Fibroblast of lung (primary cell): Measurements from ENCODE around the gene MSLN. TPM values are rescaled to one million over a fixed set of nuclear protein-coding genes. Genes with fewer than 3 reads are reported as not detected.
"Not testable (repeated sequence)": the region's sequence is repeated elsewhere in the genome, so short reads cannot be mapped to it uniquely, and the experiment has no call there.

Source experiments
- DNase-seq, 2 donors: peaks; one replicate each; pipeline versions ENCODE4 v3.0.0 to v3.0.0-alpha.2; 2010; ENCODE audit warnings: low read depth in 2 of 2
- H2AFZ ChIP-seq: 2 replicates; pipeline ENCODE4 v1.5.1; 2012; ENCODE audit warnings: low read length, control low read depth, inconsistent platforms
- H3K27ac ChIP-seq: 2 replicates; pipeline ENCODE4 v1.5.1; 2011; ENCODE audit warnings: low read length, control low read depth; ENCODE audit not compliant: insufficient read depth
- H3K27me3 ChIP-seq: 2 replicates; pipeline ENCODE4 v1.5.1; 2011; ENCODE audit warnings: mild to moderate bottlenecking, low read length; ENCODE audit not compliant: control insufficient read depth, insufficient read depth
- H3K36me3 ChIP-seq: 2 replicates; pipeline ENCODE4 v1.5.1; 2011; ENCODE audit warnings: low read length; ENCODE audit not compliant: control insufficient read depth, insufficient read depth
- H3K4me1 ChIP-seq: 2 replicates; pipeline ENCODE4 v1.5.1; 2011; ENCODE audit warnings: low read length; ENCODE audit not compliant: control insufficient read depth, insufficient read depth; ENCODE audit errors: extremely low read depth
- H3K4me2 ChIP-seq: 2 replicates; pipeline ENCODE4 v1.5.1; 2011; ENCODE audit warnings: low read length, control low read depth; ENCODE audit not compliant: insufficient read depth; ENCODE audit errors: extremely low read depth
- H3K4me3 ChIP-seq, 4 experiments: fragments of 200-600 bp in 1 of 4; sonication (generic) in 1 of 4; replicated peaks in 1 of 4; 2 replicates each; pipeline ENCODE4 v1.5.1; 2011 to 2016; ENCODE audit warnings: low read length in 4 of 4, low read depth in 3 of 4, mild to moderate bottlenecking in 3 of 4, control low read depth in 2 of 4, inconsistent platforms in 1 of 4, mixed read lengths in 1 of 4; ENCODE audit not compliant: insufficient read depth in 1 of 4; ENCODE audit errors: control extremely low read depth in 1 of 4
- H3K79me2 ChIP-seq: 2 replicates; pipeline ENCODE4 v1.5.1; 2012; ENCODE audit warnings: mild to moderate bottlenecking, low read length, inconsistent platforms; ENCODE audit not compliant: control insufficient read depth, insufficient read depth
- H3K9ac ChIP-seq: 2 replicates; pipeline ENCODE4 v1.5.1; 2011; ENCODE audit warnings: mild to moderate bottlenecking, low read length, control low read depth; ENCODE audit not compliant: insufficient read depth
- H3K9me3 ChIP-seq: 2 replicates; pipeline ENCODE4 v1.5.1; 2012; ENCODE audit warnings: low read depth, low read length; ENCODE audit not compliant: control insufficient read depth, insufficient read depth
- H4K20me1 ChIP-seq: 2 replicates; pipeline ENCODE4 v1.5.1; 2011; ENCODE audit warnings: low read length; ENCODE audit not compliant: control insufficient read depth, insufficient read depth; ENCODE audit errors: extremely low read depth
- CTCF ChIP-seq, 2 donors: IDR thresholded peaks in 1 of 2; conservative IDR thresholded peaks in 1 of 2; 1 replicate in 1 of 2; 2 replicates in 1 of 2; pipeline ENCODE4 v1.5.1; 2011 to 2012; ENCODE audit warnings: low read length in 2 of 2, control low read depth in 1 of 2, inconsistent platforms in 1 of 2, low read depth in 1 of 2, mild to moderate bottlenecking in 1 of 2
- EZH2 ChIP-seq: IDR thresholded peaks from 2 replicates; pipeline ENCODE4 v1.5.1; 2012; ENCODE audit warnings: low read length, control low read depth, mild to moderate bottlenecking; ENCODE audit errors: missing control alignments
- polyA plus RNA-seq, 2 donors: library from polyadenylated mRNA; depleted of rRNA in 1 of 2; stranded (reverse) in 1 of 2; unstranded in 1 of 2; fragments of >200 nt; gene quantifications; 2 replicates each; pipeline ENCODE4 v1.2.1, GENCODE V29; 2011 to 2012; ENCODE audit warnings: missing spikeins in 1 of 2
- total RNA-seq: library from RNA; depleted of rRNA; stranded (reverse); fragments of >200 nt; gene quantifications from 2 replicates; pipeline ENCODE4 v1.2.1, GENCODE V29; 2014

MSLN gene
- total and polyA plus RNA-seq, 2 donors (not counting 1 experiment from before 2014, with no cell fraction given): not detected

- peak; percentile 49 to 57 for TF ChIP-seq CTCF (conservative IDR thresholded peaks at IDR 0.05 in 1 of 2, IDR thresholded peaks at IDR 0.05 in 1 of 2; ENCODE audit: low read depth in 1 of 2, low read length in 2 of 2)
- TF ChIP-seq EZH2: no peak
- no peaks in the 10 kb centered on the region for H4K20me1 ChIP-seq
- DNase-seq: peak; percentile 88 to 92
- H3K9me3 ChIP-seq: no peaks in the 10 kb centered on the region
- H3K36me3 ChIP-seq: peaks cover 8% of the 10 kb centered on the region
- peak within 1 kb of the TSS; percentile 55 to 91 (median 64) for H3K4me3 ChIP-seq
- H3K27ac ChIP-seq: peak within 1 kb of the TSS; percentile 24
- peak within 1 kb of the TSS; percentile 60 for H3K9ac ChIP-seq
- peak within 1 kb of the TSS; percentile 90 for H3K4me2 ChIP-seq
- no peaks in the 10 kb centered on the region for H3K27me3 ChIP-seq
- no peaks in the 10 kb centered on the region for H3K4me1 ChIP-seq
- H3K79me2 ChIP-seq: peaks cover 3% of the 10 kb centered on the region
- peak within 1 kb of the TSS; percentile 76 for H2AFZ ChIP-seq
These were observed 19.6 kb upstream of the MSLN start, which contains the start of gene CIAO3 for GRCh38 chr16:740764-741505. TSS of gene CIAO3 (minus strand) at chr16:740997. CDS start at chr16:740985, 12 bp downstream.

- Histone ChIP-seq H3K4me3 (no peak overlapping the region), H3K4me1 (no peaks in the 10 kb centered on the region), H3K9me3 (no peaks in the 10 kb centered on the region), H3K27me3 (no peaks in the 10 kb centered on the region), H3K79me2 (peaks cover 3% of the 10 kb centered on the region), H4K20me1 (no peaks in the 10 kb centered on the region), H3K36me3 (peaks cover 3% of the 10 kb centered on the region), H3K4me2 (no peak overlapping the region), H3K27ac (no peak overlapping the region), H2AFZ (no peak overlapping the region), H3K9ac (no peak overlapping the region)
- no peak for DNase-seq
- TF ChIP-seq EZH2 (no peak), CTCF (conservative IDR thresholded peaks at IDR 0.05 in 1 of 2, IDR thresholded peaks at IDR 0.05 in 1 of 2; ENCODE audit: low read depth in 1 of 2, low read length in 2 of 2) (no peak)
These were observed 18.4 kb upstream of the MSLN start for GRCh38 chr16:741986-742629.

- H3K4me1 ChIP-seq, DNase-seq, H3K79me2 ChIP-seq, H3K27me3 ChIP-seq, H3K4me3 ChIP-seq, H3K36me3 ChIP-seq, H2AFZ ChIP-seq, H3K4me2 ChIP-seq, H3K27ac ChIP-seq, H3K9me3 ChIP-seq, H3K9ac ChIP-seq, H4K20me1 ChIP-seq: not testable (repeated sequence)
These were observed 17.6 kb upstream of the MSLN start for GRCh38 chr16:742894-743293.
